PC-3 (cell line): Measurements from ENCODE around the gene CRIP3. TPM values are rescaled to one million over a fixed set of nuclear protein-coding genes. Genes with fewer than 3 reads are reported as not detected.

Experiments used
- ATAC-seq: fragments of 200-7000 bp; cut with Tn5 transposase; 2 replicates; pipeline ENCODE4 v1.9.1; 2020; ENCODE audit warnings: mild to moderate bottlenecking, moderate library complexity
- BruUV-seq: library from RNA; stranded (reverse); fragments of 400-500 nt; replicated peaks from 2 replicates; lab custom pipeline; 2021; lab: Mats Ljungman, UMichigan
- CTCF ChIA-PET: fragments of 300-600 bp; sonication (Branson Sonifier 250); formaldehyde crosslinking; loops from one replicate; lab custom pipeline; 2022; ENCODE audit warnings: antibody characterized with exemption; lab: Charles Lee
- POLR2A ChIA-PET: fragments of 300-600 bp; sonication (Branson Sonifier 250); formaldehyde crosslinking; loops from one replicate; lab custom pipeline; 2022; ENCODE audit warnings: antibody characterized with exemption; ENCODE audit not compliant: unreplicated experiment; lab: Charles Lee
- DNase-seq: peaks from one replicate; pipeline ENCODE4 v3.0.0-alpha.2; 2015
- H2AFZ ChIP-seq: fragments of 300-600 bp; sonication (generic); 2 replicates; pipeline ENCODE4 v1.6.0; 2016; ENCODE audit warnings: antibody characterized with exemption, low read length
- H3F3A ChIP-seq: fragments of 300-600 bp; sonication (generic); one replicate; pipeline ENCODE4 v1.6.0; 2017; ENCODE audit warnings: antibody characterized with exemption, low read length, control low read depth, mild to moderate bottlenecking; ENCODE audit not compliant: unreplicated experiment
- H3K27ac ChIP-seq: fragments of 300-600 bp; sonication (generic); 2 replicates; pipeline ENCODE4 v1.5.1; 2016; ENCODE audit warnings: mild to moderate bottlenecking, low read length
- H3K27me3 ChIP-seq: fragments of 300-600 bp; sonication (generic); 2 replicates; pipeline ENCODE4 v1.6.1; 2016; ENCODE audit warnings: low read length, mixed read lengths
- H3K36me3 ChIP-seq: fragments of 300-600 bp; sonication (generic); 2 replicates; pipeline ENCODE4 v1.6.1; 2016; ENCODE audit warnings: low read depth, mixed run types, low read length, mixed read lengths
- H3K4me1 ChIP-seq: fragments of 300-600 bp; sonication (generic); 2 replicates; pipeline ENCODE4 v1.5.1; 2016; ENCODE audit warnings: low read length; ENCODE audit not compliant: insufficient read depth
- H3K4me2 ChIP-seq: fragments of 300-600 bp; sonication (generic); 2 replicates; pipeline ENCODE4 v1.6.0; 2016; ENCODE audit warnings: low read length
- H3K4me3 ChIP-seq: fragments of 300-600 bp; sonication (generic); 2 replicates; pipeline ENCODE4 v1.5.1; 2016; ENCODE audit warnings: mild to moderate bottlenecking, low read length, mixed read lengths
- H3K79me2 ChIP-seq: fragments of 300-600 bp; sonication (generic); 2 replicates; pipeline ENCODE4 v1.6.1; 2017; ENCODE audit warnings: low read length, mixed read lengths
- H3K9ac ChIP-seq: fragments of 300-600 bp; sonication (generic); 2 replicates; pipeline ENCODE4 v1.6.0; 2016; ENCODE audit warnings: mild to moderate bottlenecking, low read length
- H3K9me2 ChIP-seq: fragments of 300-600 bp; sonication (generic); replicated peaks from 2 replicates; pipeline ENCODE4 v1.6.1; 2016; ENCODE audit warnings: mixed run types, low read length, mixed read lengths
- H3K9me3 ChIP-seq: fragments of 300-600 bp; sonication (generic); 2 replicates; pipeline ENCODE4 v1.6.1; 2016; ENCODE audit warnings: low read length, mixed read lengths
- H4K20me1 ChIP-seq: fragments of 300-600 bp; sonication (generic); 2 replicates; pipeline ENCODE4 v1.6.1; 2016; ENCODE audit warnings: low read length, mixed read lengths
- CTCF ChIP-seq: fragments of 300-600 bp; sonication (generic); conservative IDR thresholded peaks from 2 replicates; pipeline ENCODE4 v1.5.1; 2017; ENCODE audit warnings: antibody characterized with exemption, low read depth, mild to moderate bottlenecking, low read length
- EZH2 ChIP-seq: fragments of 300-600 bp; sonication (generic); IDR thresholded peaks from one replicate; pipeline ENCODE4 v1.6.1; 2017; ENCODE audit warnings: antibody characterized with exemption, mild to moderate bottlenecking, low read length; ENCODE audit not compliant: unreplicated experiment
- EZH2phosphoT487 ChIP-seq: fragments of 300-600 bp; sonication (generic); IDR thresholded peaks from 2 replicates; pipeline ENCODE4 v1.6.1; 2018; ENCODE audit warnings: mild to moderate bottlenecking, antibody characterized with exemption, low read length, borderline replicate concordance
- intact Hi-C: fragments of 100-400 bp; cut with micrococcal nuclease; formaldehyde crosslinking; loops from 2 replicates; pipeline ENCODE4 v1.9.0; 2023
- total RNA-seq: library from RNA; depleted of rRNA; stranded (reverse); fragments of >200 nt; gene quantifications from 2 replicates; pipeline ENCODE4 v1.2.3, GENCODE V29; 2014

The CRIP3 gene
- total RNA-seq, 1 experiment from 2014 or later: 0.29 TPM

DNA sequence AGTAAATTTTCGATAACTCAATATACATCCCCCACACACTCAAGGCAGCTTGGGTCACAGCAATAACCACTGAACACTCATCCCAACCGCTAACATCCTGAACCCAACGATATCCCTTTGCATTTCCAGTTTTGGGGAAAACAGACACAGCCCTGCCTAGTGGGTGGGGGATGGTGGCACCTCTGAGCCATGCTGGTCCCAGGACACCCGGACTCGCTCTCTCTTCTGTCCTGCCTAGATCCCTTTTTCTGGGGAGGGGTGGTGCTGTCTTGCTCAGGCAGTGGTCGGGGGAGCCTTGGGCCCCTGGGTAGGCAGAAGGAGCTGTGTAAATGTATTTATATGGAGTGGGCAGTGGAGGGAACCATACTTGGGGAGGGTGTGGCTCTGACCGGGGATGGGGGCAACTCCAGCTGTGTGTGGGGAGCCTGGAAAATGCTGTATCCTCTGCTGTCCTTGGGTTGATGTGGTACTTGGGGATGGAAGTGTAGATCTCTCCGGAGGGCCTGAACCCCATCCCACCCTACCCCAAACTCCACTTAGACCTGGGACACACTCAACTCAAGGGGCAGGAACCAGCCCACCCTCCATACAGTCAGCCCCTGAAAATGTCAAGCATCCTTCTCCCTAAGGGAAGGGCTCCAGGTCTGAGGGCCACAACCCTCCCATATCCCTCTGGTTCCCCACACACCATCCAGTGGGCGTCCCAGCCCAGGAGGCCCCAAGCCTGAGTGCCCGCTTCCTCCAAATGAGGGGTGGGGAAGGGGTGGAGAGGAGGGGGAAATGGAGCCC, 34.3 kb downstream of the CRIP3 start:
- H3K4me2 ChIP-seq: no peak overlapping the region
- no peak overlapping the region for H3K4me3 ChIP-seq
- no TSS peak for BruUV-seq
- peaks cover 7% of the 10 kb centered on the region; the same call in 1 of the 2 replicates for H3K4me1 ChIP-seq
- H3K36me3 ChIP-seq: no peaks in the 10 kb centered on the region
- ChIA-PET CTCF (no interaction called here), POLR2A (no interaction called here)
- no peak for DNase-seq
- no peaks in the 10 kb centered on the region for H3K9me3 ChIP-seq
- no peak for ATAC-seq
- H2AFZ ChIP-seq: no peak overlapping the region
- H3K27ac ChIP-seq: no peak overlapping the region
- no peaks in the 10 kb centered on the region for H4K20me1 ChIP-seq
- peaks cover 17% of the 10 kb centered on the region for H3K27me3 ChIP-seq
- intact Hi-C loops: no loop called here
- H3K79me2 ChIP-seq: no peaks in the 10 kb centered on the region
- H3K9ac ChIP-seq: no peak overlapping the region
- TF ChIP-seq CTCF: no peak
- TF ChIP-seq EZH2: no peak
- TF ChIP-seq EZH2phosphoT487: no peak
- H3F3A ChIP-seq: no peaks in the 10 kb centered on the region
- H3K9me2 ChIP-seq: no peaks in the 10 kb centered on the region

DNA sequence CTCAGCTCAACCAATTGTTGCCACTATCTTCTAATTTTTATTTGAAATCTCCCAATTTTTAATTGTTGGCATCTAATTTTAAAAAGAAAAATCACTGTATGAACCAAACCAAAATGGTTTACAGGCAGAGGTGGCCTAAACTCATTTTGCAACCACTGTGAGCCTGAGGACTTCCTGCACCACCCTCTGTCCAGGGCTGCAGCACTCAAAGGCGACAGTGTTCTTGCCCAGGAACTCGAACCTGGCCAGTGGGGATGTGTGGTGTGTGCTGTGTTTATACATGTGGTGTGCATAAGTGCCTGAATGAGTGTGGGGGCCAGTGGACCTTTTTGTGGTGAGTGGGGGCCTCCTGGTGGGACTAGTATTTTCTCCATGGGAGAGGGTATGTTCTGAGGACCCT, 34.9 kb downstream of the CRIP3 start:
- ATAC-seq (no peak), DNase-seq (no peak)
- ChIA-PET CTCF (no interaction called here), POLR2A (no interaction called here)
- Histone ChIP-seq H2AFZ (no peak overlapping the region), H3K4me1 (peaks cover 6% of the 10 kb centered on the region; the same call in 1 of the 2 replicates), H3K79me2 (no peaks in the 10 kb centered on the region), H3K9me3 (no peaks in the 10 kb centered on the region), H3F3A (no peaks in the 10 kb centered on the region), H3K4me2 (no peak overlapping the region), H3K27me3 (peaks cover 17% of the 10 kb centered on the region), H3K9me2 (no peaks in the 10 kb centered on the region), H3K9ac (no peak overlapping the region), H3K36me3 (no peaks in the 10 kb centered on the region), H3K4me3 (no peak overlapping the region), H3K27ac (no peak overlapping the region), H4K20me1 (no peaks in the 10 kb centered on the region)
- intact Hi-C loops: no loop called here
- TF ChIP-seq CTCF (no peak), EZH2 (no peak), EZH2phosphoT487 (no peak)
- BruUV-seq: no TSS peak

DNA sequence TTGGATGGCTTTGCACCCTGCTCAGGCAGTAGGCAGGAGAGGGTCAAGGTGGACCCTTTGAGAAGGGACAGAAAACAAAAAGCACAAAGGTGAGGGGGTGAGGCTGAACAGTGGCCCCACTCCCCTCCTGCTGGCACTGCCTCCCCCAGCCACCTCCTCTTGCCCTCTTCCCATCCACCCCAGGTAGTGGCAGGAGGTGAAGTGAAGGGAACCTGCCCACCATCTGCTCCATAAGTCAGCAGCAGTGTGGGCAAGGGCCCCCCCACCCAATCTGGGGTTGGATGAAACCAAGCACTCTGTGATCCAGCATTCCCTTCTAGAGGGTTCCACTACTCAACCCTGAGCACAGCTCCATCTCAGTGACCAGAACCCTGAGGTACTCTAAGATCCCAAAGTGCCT, 36.7 kb downstream of the CRIP3 start:
- Histone ChIP-seq H3K9me2 (no peaks in the 10 kb centered on the region), H3K4me1 (no peaks in the 10 kb centered on the region), H3K36me3 (no peaks in the 10 kb centered on the region), H3K9me3 (no peaks in the 10 kb centered on the region), H3K9ac (no peak overlapping the region), H3K4me3 (no peak overlapping the region), H3K4me2 (no peak overlapping the region), H3K79me2 (no peaks in the 10 kb centered on the region), H4K20me1 (no peaks in the 10 kb centered on the region), H3K27ac (no peak overlapping the region), H3K27me3 (peaks cover 17% of the 10 kb centered on the region), H3F3A (no peaks in the 10 kb centered on the region), H2AFZ (no peak overlapping the region)
- TF ChIP-seq EZH2phosphoT487 (no peak), CTCF (no peak), EZH2 (no peak)
- CTCF ChIA-PET: no interaction called here
- BruUV-seq: no TSS peak
- no peak for ATAC-seq
- POLR2A ChIA-PET: no interaction called here
- DNase-seq: no peak
- intact Hi-C loops: no loop called here
